Glutamatergic neuron (in vitro differentiated cells): ENCODE results near the gene CCND3. TPM values are rescaled to one million over a fixed set of nuclear protein-coding genes. Genes with fewer than 3 reads are reported as not detected.
A peak's percentile ranks its signal among the peaks of the same experiment; 100 is the strongest.

Experiments
- DNase-seq: peaks from one replicate; pipeline ENCODE4 v3.0.0; 2022
- H3K27ac Mint-ChIP-seq: one replicate; pipeline ENCODE4 v1.8.0; 2020; ENCODE audit warnings: mild to moderate bottlenecking, mixed read lengths, inconsistent platforms; ENCODE audit not compliant: unreplicated experiment
- H3K27me3 Mint-ChIP-seq: one replicate; pipeline ENCODE4 v1.8.0; 2020; ENCODE audit warnings: mild to moderate bottlenecking, moderate library complexity, mixed read lengths, inconsistent platforms; ENCODE audit not compliant: unreplicated experiment
- H3K36me3 Mint-ChIP-seq: one replicate; pipeline ENCODE4 v1.8.0; 2020; ENCODE audit warnings: mild to moderate bottlenecking, mixed read lengths, inconsistent platforms; ENCODE audit not compliant: unreplicated experiment
- H3K4me1 Mint-ChIP-seq: one replicate; pipeline ENCODE4 v1.8.0; 2020; ENCODE audit warnings: mild to moderate bottlenecking, low read depth, mixed read lengths, inconsistent platforms; ENCODE audit not compliant: unreplicated experiment
- H3K4me3 Mint-ChIP-seq: one replicate; pipeline ENCODE4 v1.8.0; 2020; ENCODE audit warnings: mild to moderate bottlenecking, mixed read lengths, inconsistent platforms; ENCODE audit not compliant: unreplicated experiment
- H3K9me3 Mint-ChIP-seq: one replicate; pipeline ENCODE4 v1.8.0; 2020; ENCODE audit warnings: mild to moderate bottlenecking, moderate library complexity, mixed read lengths, inconsistent platforms; ENCODE audit not compliant: unreplicated experiment
- CTCF ChIP-seq: fragments of 200-600 bp; sonication (generic); IDR thresholded peaks from one replicate; pipeline ENCODE4 v1.5.0; 2021; ENCODE audit not compliant: partially characterized antibody, unreplicated experiment
- total RNA-seq: library from RNA; stranded (reverse); fragmentation: NEBNext Ultra II Directional; extraction: Animal tissue kit (Norgen Biotek cat#: 25700); gene quantifications from one replicate; pipeline ENCODE4 v1.2.1, GENCODE V29; 2021; ENCODE audit not compliant: unreplicated experiment

CCND3 gene
- total RNA-seq, 1 donor from 2014 or later, result 27.1 TPM

DNA sequence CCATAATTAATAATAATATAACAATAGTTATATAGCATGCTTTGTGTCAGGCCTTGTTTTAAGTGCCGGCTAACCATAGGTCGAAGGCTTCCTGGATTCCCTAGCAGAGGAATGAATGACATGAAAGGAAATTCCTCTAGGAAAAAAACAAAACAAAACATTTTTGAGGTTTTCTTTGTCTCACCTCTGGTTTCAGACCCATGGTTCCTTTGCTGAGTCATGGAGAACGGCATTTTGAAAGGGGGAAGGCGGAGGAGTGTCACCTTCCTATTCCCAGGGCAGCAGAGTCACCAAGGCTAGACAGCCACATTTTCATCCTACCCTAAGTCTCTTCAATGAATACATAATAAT lies 25.3 kb upstream of the CCND3 start:
- peaks cover 8% of the 10 kb centered on the region for H3K9me3 Mint-ChIP-seq
- H3K27ac Mint-ChIP-seq, result no peak overlapping the region
- no peaks in the 10 kb centered on the region for H3K27me3 Mint-ChIP-seq
- no peak for DNase-seq
- TF ChIP-seq CTCF, result no peak
- no peaks in the 10 kb centered on the region for H3K36me3 Mint-ChIP-seq
- H3K4me3 Mint-ChIP-seq, result no peak overlapping the region
- peaks cover 15% of the 10 kb centered on the region for H3K4me1 Mint-ChIP-seq

DNA sequence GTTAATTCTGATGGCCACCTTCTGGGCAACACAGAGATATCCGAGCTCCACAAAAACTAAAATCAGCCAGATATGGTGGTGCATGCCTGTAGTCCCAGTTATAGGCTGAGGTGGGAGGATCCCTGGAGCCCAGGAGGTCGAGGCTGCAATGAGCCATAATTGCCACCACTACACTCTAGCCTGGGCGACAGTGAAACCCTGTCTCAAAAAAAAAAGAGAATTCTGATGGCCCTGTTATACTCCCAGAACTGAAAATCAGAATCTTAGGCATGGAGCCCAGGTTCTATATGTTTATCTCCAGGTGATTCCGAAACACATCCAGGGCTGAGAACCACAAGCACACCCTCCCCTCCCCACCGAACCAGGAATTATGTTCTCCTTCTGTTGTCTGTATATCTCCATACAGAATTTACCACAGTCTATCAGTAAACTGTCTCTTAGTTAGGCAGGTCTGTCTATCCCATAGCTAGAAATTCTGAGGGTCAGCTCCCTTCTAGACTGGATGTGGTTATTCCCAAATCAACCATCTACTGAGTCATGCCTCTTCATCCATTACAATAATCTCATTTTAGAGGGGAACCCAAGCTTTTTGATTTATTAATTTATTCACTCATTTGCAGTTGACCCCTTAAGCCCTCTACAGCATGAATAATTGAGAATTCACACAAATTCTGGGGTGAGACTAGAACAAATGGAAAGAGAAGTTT lies 24.8 kb upstream of the CCND3 start:
- Mint-ChIP-seq H3K27me3 (no peaks in the 10 kb centered on the region), H3K4me1 (peaks cover 15% of the 10 kb centered on the region), H3K36me3 (no peaks in the 10 kb centered on the region), H3K27ac (no peak overlapping the region), H3K4me3 (no peak overlapping the region), H3K9me3 (peaks cover 12% of the 10 kb centered on the region)
- TF ChIP-seq CTCF, result no peak
- DNase-seq, result no peak

GRCh38 chr6:41965429-41966213 lies 24.0 kb upstream of the CCND3 start:
- DNase-seq, result no peak
- Mint-ChIP-seq H3K4me1 (peaks cover 15% of the 10 kb centered on the region), H3K36me3 (no peaks in the 10 kb centered on the region), H3K4me3 (peak overlapping the region; percentile 22), H3K27ac (no peak overlapping the region), H3K27me3 (no peaks in the 10 kb centered on the region), H3K9me3 (peaks cover 10% of the 10 kb centered on the region)
- no peak for TF ChIP-seq CTCF

GRCh38 chr6:41964201-41964887 lies 22.7 kb upstream of the CCND3 start:
- H3K36me3 Mint-ChIP-seq, result no peaks in the 10 kb centered on the region
- no peaks in the 10 kb centered on the region for H3K27me3 Mint-ChIP-seq
- TF ChIP-seq CTCF, result no peak
- H3K4me3 Mint-ChIP-seq, result no peak overlapping the region
- H3K27ac Mint-ChIP-seq, result peak overlapping the region; percentile 26
- peaks cover 15% of the 10 kb centered on the region for H3K4me1 Mint-ChIP-seq
- DNase-seq, result no peak
- H3K9me3 Mint-ChIP-seq, result peaks cover 9% of the 10 kb centered on the region
